ENCODE results near the gene YY1AP1.

- TF ChIP-seq EZH2phosphoT487 (IDR thresholded peaks at IDR 0.05; ENCODE audit: borderline replicate concordance) (no peak), EGR1 (IDR thresholded peaks at IDR 0.05; ENCODE audit: low read depth) (no peak), POLR2A (IDR thresholded peaks at IDR 0.05; ENCODE audit: borderline replicate concordance, extremely low read depth, insufficient read depth, insufficient read length) (no peak), POLR2AphosphoS5 (IDR thresholded peaks at IDR 0.05; ENCODE audit: low read depth, low read length) (no peak)
Measured at GRCh38 chr1:155652951-155653350, 35.6 kb downstream of the YY1AP1 start.
